Neural cell (in vitro differentiated cells): ENCODE results near the gene IBTK. TPM values are rescaled to one million over a fixed set of nuclear protein-coding genes. Genes with fewer than 3 reads are reported as not detected.

Experiments
- H2AFZ ChIP-seq: fragments of 200-600, 300-800 bp; sonication (generic), shearing (Covaris generic); 2 replicates; pipeline ENCODE4 v1.6.0; 2014; ENCODE audit warnings: low read depth, mild to moderate bottlenecking, antibody characterized with exemption, low read length, moderate library complexity
- H3F3A ChIP-seq: fragments of 200-600 bp; shearing (Covaris generic); 2 replicates; pipeline ENCODE4 v1.6.1; 2016; ENCODE audit warnings: mild to moderate bottlenecking, moderate library complexity, mixed read lengths, antibody characterized with exemption, low read length; ENCODE audit not compliant: insufficient read depth, poor library complexity, severe bottlenecking
- H3K27ac ChIP-seq: fragments of 200-600, 300-800 bp; sonication (generic), shearing (Covaris generic); 2 replicates; pipeline ENCODE4 v1.5.1; 2014; ENCODE audit warnings: mild to moderate bottlenecking, low read length, moderate library complexity
- H3K27me3 ChIP-seq: fragments of 300-800, 200-600 bp; sonication (generic), shearing (Covaris generic); 2 replicates; pipeline ENCODE4 v1.6.0; 2014; ENCODE audit warnings: mild to moderate bottlenecking, low read depth, low read length, moderate library complexity; ENCODE audit not compliant: insufficient read depth
- H3K36me3 ChIP-seq: fragments of 300-800, 200-600 bp; sonication (generic), shearing (Covaris generic); 2 replicates; pipeline ENCODE4 v1.5.1; 2014; ENCODE audit warnings: mild to moderate bottlenecking, antibody characterized with exemption, low read length, moderate library complexity; ENCODE audit not compliant: insufficient read depth
- H3K4me2 ChIP-seq: fragments of 300-800, 200-600 bp; sonication (generic), shearing (Covaris generic); 2 replicates; pipeline ENCODE4 v1.6.0; 2014; ENCODE audit warnings: mild to moderate bottlenecking, low read length
- H3K4me3 ChIP-seq: fragments of 300-800, 200-600 bp; sonication (generic), shearing (Covaris generic); 2 replicates; pipeline ENCODE4 v1.5.1; 2014; ENCODE audit warnings: mild to moderate bottlenecking, low read length, moderate library complexity
- H3K79me2 ChIP-seq: fragments of 200-600 bp; shearing (Covaris generic); replicated peaks from 2 replicates; pipeline ENCODE4 v1.6.0; 2014; ENCODE audit warnings: mild to moderate bottlenecking, low read length, moderate library complexity; ENCODE audit not compliant: insufficient read depth
- H3K9ac ChIP-seq: fragments of 300-800, 200-600 bp; sonication (generic), shearing (Covaris generic); 2 replicates; pipeline ENCODE4 v1.6.1; 2016; ENCODE audit warnings: mild to moderate bottlenecking, low read length, mixed read lengths
- H3K9me2 ChIP-seq: fragments of 200-600 bp; shearing (Covaris generic); 2 replicates; pipeline ENCODE4 v1.6.1; 2016; ENCODE audit warnings: mild to moderate bottlenecking, low read length, mixed read lengths; ENCODE audit not compliant: insufficient read depth
- H3K9me3 ChIP-seq: fragments of 200-600, 300-800 bp; sonication (generic), shearing (Covaris generic); 2 replicates; pipeline ENCODE4 v1.6.1; 2016; ENCODE audit warnings: mild to moderate bottlenecking, mixed run types, low read length, moderate library complexity, mixed read lengths
- H4K20me1 ChIP-seq: fragments of 200-600 bp; shearing (Covaris generic); 2 replicates; pipeline ENCODE4 v1.6.1; 2016; ENCODE audit warnings: mild to moderate bottlenecking, mixed run types; ENCODE audit not compliant: insufficient read depth
- EP300 ChIP-seq: fragments of 450-650 bp; conservative IDR thresholded peaks from 2 replicates; pipeline ENCODE4 v1.6.1; 2014; ENCODE audit warnings: antibody characterized with exemption, mild to moderate bottlenecking, moderate library complexity; ENCODE audit not compliant: poor library complexity, severe bottlenecking
- EZH2 ChIP-seq: fragments of 200-600, 300-800 bp; shearing (Covaris generic), sonication (generic); IDR thresholded peaks from 2 replicates; pipeline ENCODE4 v1.6.1; 2014; ENCODE audit warnings: antibody characterized with exemption, low read length, borderline replicate concordance, mild to moderate bottlenecking; ENCODE audit not compliant: insufficient read depth, poor library complexity, severe bottlenecking
- MXI1 ChIP-seq: fragments of 450-650 bp; conservative IDR thresholded peaks from 2 replicates; pipeline ENCODE4 v1.6.1; 2014; ENCODE audit warnings: antibody characterized with exemption, mild to moderate bottlenecking; ENCODE audit not compliant: poor library complexity, severe bottlenecking
- POLR2AphosphoS5 ChIP-seq: IDR thresholded peaks from 2 replicates; pipeline ENCODE4 v1.6.1; 2012
- RAD21 ChIP-seq: fragments of 450-650 bp; conservative IDR thresholded peaks from 2 replicates; pipeline ENCODE4 v1.6.1; 2014; ENCODE audit warnings: antibody characterized with exemption, mild to moderate bottlenecking, moderate library complexity
- SMC3 ChIP-seq: fragments of 450-650 bp; conservative IDR thresholded peaks from 2 replicates; pipeline ENCODE4 v1.6.1; 2014; ENCODE audit warnings: antibody characterized with exemption, mild to moderate bottlenecking, moderate library complexity; ENCODE audit not compliant: poor library complexity
- TAF1 ChIP-seq: IDR thresholded peaks from 2 replicates; pipeline ENCODE4 v1.6.1; 2012; ENCODE audit warnings: low read depth
- polyA plus RNA-seq: library from polyadenylated mRNA; depleted of rRNA; stranded (reverse); fragments of >200 nt; gene quantifications from 2 replicates; pipeline ENCODE4 v1.2.3, GENCODE V29; 2014
- TF ChIP-seq, protein P1 (sequence below): fragments of 450-650 bp; IDR thresholded peaks from 2 replicates; pipeline ENCODE4 v1.5.1; 2014; ENCODE audit warnings: antibody characterized with exemption, mild to moderate bottlenecking, moderate library complexity; ENCODE audit not compliant: poor library complexity, severe bottlenecking
- TF ChIP-seq, protein P2 (sequence below): IDR thresholded peaks from 2 replicates; pipeline ENCODE4 v1.6.1; 2012; ENCODE audit warnings: borderline replicate concordance

The IBTK gene
- polyA plus RNA-seq, 1 donor from 2014 or later = 64.6 TPM

- Histone ChIP-seq H3K4me2 (no peak overlapping the region), H2AFZ (no peak overlapping the region), H3K9me3 (no peaks in the 10 kb centered on the region), H3K27ac (no peak overlapping the region), H3K9me2 (no peaks in the 10 kb centered on the region), H3K4me3 (no peak overlapping the region), H3K27me3 (no peaks in the 10 kb centered on the region), H4K20me1 (no peaks in the 10 kb centered on the region), H3K36me3 (no peaks in the 10 kb centered on the region), H3F3A (no peaks in the 10 kb centered on the region), H3K9ac (no peak overlapping the region), H3K79me2 (no peaks in the 10 kb centered on the region)
- TF ChIP-seq SMC3 = no peak
- TF ChIP-seq EP300 = no peak
- no peak for TF ChIP-seq EZH2
- TF ChIP-seq MXI1 = no peak
- TF ChIP-seq, protein P1, sequence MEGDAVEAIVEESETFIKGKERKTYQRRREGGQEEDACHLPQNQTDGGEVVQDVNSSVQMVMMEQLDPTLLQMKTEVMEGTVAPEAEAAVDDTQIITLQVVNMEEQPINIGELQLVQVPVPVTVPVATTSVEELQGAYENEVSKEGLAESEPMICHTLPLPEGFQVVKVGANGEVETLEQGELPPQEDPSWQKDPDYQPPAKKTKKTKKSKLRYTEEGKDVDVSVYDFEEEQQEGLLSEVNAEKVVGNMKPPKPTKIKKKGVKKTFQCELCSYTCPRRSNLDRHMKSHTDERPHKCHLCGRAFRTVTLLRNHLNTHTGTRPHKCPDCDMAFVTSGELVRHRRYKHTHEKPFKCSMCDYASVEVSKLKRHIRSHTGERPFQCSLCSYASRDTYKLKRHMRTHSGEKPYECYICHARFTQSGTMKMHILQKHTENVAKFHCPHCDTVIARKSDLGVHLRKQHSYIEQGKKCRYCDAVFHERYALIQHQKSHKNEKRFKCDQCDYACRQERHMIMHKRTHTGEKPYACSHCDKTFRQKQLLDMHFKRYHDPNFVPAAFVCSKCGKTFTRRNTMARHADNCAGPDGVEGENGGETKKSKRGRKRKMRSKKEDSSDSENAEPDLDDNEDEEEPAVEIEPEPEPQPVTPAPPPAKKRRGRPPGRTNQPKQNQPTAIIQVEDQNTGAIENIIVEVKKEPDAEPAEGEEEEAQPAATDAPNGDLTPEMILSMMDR = no peak
- no peak for TF ChIP-seq TAF1
- no peak for TF ChIP-seq RAD21
Measured at GRCh38 chr6:82263916-82264315, 16.4 kb upstream of the IBTK start.

- TF ChIP-seq RAD21 (no peak), EP300 (no peak), SMC3 (no peak), MXI1 (no peak), POLR2AphosphoS5 (no peak), TAF1 (no peak), EZH2 (no peak)
- TF ChIP-seq, protein P1 = no peak
- TF ChIP-seq, protein P2, sequence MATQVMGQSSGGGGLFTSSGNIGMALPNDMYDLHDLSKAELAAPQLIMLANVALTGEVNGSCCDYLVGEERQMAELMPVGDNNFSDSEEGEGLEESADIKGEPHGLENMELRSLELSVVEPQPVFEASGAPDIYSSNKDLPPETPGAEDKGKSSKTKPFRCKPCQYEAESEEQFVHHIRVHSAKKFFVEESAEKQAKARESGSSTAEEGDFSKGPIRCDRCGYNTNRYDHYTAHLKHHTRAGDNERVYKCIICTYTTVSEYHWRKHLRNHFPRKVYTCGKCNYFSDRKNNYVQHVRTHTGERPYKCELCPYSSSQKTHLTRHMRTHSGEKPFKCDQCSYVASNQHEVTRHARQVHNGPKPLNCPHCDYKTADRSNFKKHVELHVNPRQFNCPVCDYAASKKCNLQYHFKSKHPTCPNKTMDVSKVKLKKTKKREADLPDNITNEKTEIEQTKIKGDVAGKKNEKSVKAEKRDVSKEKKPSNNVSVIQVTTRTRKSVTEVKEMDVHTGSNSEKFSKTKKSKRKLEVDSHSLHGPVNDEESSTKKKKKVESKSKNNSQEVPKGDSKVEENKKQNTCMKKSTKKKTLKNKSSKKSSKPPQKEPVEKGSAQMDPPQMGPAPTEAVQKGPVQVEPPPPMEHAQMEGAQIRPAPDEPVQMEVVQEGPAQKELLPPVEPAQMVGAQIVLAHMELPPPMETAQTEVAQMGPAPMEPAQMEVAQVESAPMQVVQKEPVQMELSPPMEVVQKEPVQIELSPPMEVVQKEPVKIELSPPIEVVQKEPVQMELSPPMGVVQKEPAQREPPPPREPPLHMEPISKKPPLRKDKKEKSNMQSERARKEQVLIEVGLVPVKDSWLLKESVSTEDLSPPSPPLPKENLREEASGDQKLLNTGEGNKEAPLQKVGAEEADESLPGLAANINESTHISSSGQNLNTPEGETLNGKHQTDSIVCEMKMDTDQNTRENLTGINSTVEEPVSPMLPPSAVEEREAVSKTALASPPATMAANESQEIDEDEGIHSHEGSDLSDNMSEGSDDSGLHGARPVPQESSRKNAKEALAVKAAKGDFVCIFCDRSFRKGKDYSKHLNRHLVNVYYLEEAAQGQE = no peak
- no peak overlapping the region for H2AFZ ChIP-seq
- no peak overlapping the region for H3K9ac ChIP-seq
- H3K36me3 ChIP-seq = no peaks in the 10 kb centered on the region
- no peaks in the 10 kb centered on the region for H4K20me1 ChIP-seq
- no peaks in the 10 kb centered on the region for H3F3A ChIP-seq
- H3K4me2 ChIP-seq = no peak overlapping the region
- no peaks in the 10 kb centered on the region for H3K9me2 ChIP-seq
- H3K4me3 ChIP-seq = no peak overlapping the region
- no peak overlapping the region for H3K27ac ChIP-seq
- H3K79me2 ChIP-seq = no peaks in the 10 kb centered on the region
- H3K9me3 ChIP-seq = no peaks in the 10 kb centered on the region
- H3K27me3 ChIP-seq = no peaks in the 10 kb centered on the region
Measured at GRCh38 chr6:82260997-82261732, 13.6 kb upstream of the IBTK start.
